IMR-90 (cell line): Measurements from ENCODE around the gene PGGHG.

ENCODE experiments used
- BHLHE40 ChIP-seq: fragments of 150-350 bp; IDR thresholded peaks from 2 replicates; pipeline ENCODE4 v1.6.1; 2016; ENCODE audit warnings: mild to moderate bottlenecking, low read depth, low read length
- CEBPB ChIP-seq: IDR thresholded peaks from 2 replicates; pipeline ENCODE4 v1.6.1; 2012; ENCODE audit warnings: low read depth, low read length, improper control_type of control experiment
- CHD1 ChIP-seq: IDR thresholded peaks from 2 replicates; pipeline ENCODE4 v1.6.1; 2012; ENCODE audit warnings: low read depth, low read length, improper control_type of control experiment
- FOS ChIP-seq: fragments of 150-350 bp; IDR thresholded peaks from 2 replicates; pipeline ENCODE4 v1.6.1; 2016; ENCODE audit warnings: low read depth, low read length
- MAFK ChIP-seq: IDR thresholded peaks from 2 replicates; pipeline ENCODE4 v1.6.1; 2012; ENCODE audit warnings: low read depth, low read length, improper control_type of control experiment
- MXI1 ChIP-seq: IDR thresholded peaks from 2 replicates; pipeline ENCODE4 v1.6.1; 2012; ENCODE audit warnings: low read depth, mild to moderate bottlenecking, low read length, moderate library complexity, borderline replicate concordance
- POLR2A ChIP-seq: IDR thresholded peaks from 2 replicates; pipeline ENCODE4 v1.6.1; 2012; ENCODE audit warnings: mild to moderate bottlenecking, low read depth, low read length
- RAD21 ChIP-seq: IDR thresholded peaks from 2 replicates; pipeline ENCODE4 v1.6.1; 2012; ENCODE audit warnings: low read length, improper control_type of control experiment
- RCOR1 ChIP-seq: IDR thresholded peaks from 2 replicates; pipeline ENCODE4 v1.6.1; 2012; ENCODE audit warnings: mild to moderate bottlenecking, low read length, improper control_type of control experiment; ENCODE audit not compliant: insufficient replicate concordance
- TF ChIP-seq, protein P1 (sequence below): conservative IDR thresholded peaks from 2 replicates; pipeline ENCODE4 v1.5.1; 2012; ENCODE audit warnings: mild to moderate bottlenecking, low read depth, low read length, improper control_type of control experiment
- TF ChIP-seq, protein P2 (sequence below): fragments of 150-350 bp; IDR thresholded peaks from 2 replicates; pipeline ENCODE4 v1.6.1; 2017; ENCODE audit warnings: mild to moderate bottlenecking, antibody characterized with exemption, low read length, low read depth
- TF ChIP-seq, protein P3 (sequence below): fragments of 150-350 bp; IDR thresholded peaks from 2 replicates; pipeline ENCODE4 v1.6.1; 2016; ENCODE audit warnings: low read depth, mild to moderate bottlenecking, low read length, moderate library complexity, borderline replicate concordance

DNA sequence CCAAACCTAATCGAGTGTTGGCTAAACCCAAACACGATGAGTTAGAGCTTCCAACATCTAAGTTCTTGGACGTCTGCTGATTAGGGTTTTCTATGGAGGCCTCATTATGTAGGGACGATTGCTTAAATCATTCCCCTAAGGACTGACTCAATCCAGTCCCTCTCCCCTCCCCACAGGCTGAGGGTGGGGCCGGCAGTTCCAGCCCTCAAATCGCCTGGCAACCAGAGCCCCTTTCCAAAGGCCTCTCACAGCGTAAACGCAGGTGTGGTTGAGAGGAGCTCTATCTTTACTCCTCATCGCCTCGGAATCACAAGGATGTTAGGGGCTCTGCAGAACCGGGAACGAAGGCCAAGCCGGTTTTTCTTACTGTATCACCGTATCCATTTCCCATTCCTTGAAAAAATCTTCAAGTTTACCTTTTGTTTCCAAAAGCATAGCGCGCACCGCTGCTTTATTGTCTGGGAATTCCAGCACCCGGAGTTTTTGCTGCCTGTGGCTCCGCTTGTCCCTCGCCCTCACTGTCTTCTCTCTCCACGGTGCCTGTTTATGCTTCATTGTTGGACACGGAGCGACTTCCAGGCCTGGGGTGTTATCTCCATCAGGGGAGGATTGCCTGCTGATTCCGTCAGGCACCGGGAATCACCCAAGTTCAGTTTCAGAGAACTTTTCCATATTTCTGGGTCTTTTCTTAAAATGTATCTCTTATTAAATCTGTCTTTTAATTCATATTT lies 45.5 kb downstream of the PGGHG start:
- TF ChIP-seq POLR2A (no peak), BHLHE40 (no peak), CEBPB (no peak), MAFK (no peak), MXI1 (no peak), CHD1 (no peak), FOS (no peak), RCOR1 (no peak), RAD21 (no peak)
- TF ChIP-seq, protein P1, sequence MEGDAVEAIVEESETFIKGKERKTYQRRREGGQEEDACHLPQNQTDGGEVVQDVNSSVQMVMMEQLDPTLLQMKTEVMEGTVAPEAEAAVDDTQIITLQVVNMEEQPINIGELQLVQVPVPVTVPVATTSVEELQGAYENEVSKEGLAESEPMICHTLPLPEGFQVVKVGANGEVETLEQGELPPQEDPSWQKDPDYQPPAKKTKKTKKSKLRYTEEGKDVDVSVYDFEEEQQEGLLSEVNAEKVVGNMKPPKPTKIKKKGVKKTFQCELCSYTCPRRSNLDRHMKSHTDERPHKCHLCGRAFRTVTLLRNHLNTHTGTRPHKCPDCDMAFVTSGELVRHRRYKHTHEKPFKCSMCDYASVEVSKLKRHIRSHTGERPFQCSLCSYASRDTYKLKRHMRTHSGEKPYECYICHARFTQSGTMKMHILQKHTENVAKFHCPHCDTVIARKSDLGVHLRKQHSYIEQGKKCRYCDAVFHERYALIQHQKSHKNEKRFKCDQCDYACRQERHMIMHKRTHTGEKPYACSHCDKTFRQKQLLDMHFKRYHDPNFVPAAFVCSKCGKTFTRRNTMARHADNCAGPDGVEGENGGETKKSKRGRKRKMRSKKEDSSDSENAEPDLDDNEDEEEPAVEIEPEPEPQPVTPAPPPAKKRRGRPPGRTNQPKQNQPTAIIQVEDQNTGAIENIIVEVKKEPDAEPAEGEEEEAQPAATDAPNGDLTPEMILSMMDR, result no peak
- TF ChIP-seq, protein P2, sequence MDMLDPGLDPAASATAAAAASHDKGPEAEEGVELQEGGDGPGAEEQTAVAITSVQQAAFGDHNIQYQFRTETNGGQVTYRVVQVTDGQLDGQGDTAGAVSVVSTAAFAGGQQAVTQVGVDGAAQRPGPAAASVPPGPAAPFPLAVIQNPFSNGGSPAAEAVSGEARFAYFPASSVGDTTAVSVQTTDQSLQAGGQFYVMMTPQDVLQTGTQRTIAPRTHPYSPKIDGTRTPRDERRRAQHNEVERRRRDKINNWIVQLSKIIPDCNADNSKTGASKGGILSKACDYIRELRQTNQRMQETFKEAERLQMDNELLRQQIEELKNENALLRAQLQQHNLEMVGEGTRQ, result no peak
- TF ChIP-seq, protein P3, sequence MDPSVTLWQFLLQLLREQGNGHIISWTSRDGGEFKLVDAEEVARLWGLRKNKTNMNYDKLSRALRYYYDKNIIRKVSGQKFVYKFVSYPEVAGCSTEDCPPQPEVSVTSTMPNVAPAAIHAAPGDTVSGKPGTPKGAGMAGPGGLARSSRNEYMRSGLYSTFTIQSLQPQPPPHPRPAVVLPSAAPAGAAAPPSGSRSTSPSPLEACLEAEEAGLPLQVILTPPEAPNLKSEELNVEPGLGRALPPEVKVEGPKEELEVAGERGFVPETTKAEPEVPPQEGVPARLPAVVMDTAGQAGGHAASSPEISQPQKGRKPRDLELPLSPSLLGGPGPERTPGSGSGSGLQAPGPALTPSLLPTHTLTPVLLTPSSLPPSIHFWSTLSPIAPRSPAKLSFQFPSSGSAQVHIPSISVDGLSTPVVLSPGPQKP, result no peak
